ENCODE data around the gene ZNF107.

DNA sequence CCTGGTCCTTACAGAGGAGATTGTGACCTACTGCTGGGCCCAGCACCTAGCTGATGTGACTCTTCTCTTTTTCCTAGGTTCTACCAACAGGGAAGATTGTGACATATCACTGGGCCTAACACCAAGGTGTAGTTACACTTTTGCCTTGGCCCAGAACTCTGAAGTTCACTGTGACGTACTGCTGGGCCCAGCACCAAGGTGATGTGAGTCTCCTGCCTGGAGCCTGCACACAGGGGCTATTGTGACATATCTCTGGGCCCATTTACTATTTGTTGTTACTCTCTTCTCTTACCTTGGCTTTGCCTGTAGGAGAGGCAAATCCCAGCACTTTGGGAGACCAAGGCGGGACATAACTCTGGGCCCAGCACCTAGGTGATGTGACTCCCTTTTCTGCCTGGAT lies 23.1 kb upstream of the ZNF107 start:
- TF ChIP-seq, protein P1, sequence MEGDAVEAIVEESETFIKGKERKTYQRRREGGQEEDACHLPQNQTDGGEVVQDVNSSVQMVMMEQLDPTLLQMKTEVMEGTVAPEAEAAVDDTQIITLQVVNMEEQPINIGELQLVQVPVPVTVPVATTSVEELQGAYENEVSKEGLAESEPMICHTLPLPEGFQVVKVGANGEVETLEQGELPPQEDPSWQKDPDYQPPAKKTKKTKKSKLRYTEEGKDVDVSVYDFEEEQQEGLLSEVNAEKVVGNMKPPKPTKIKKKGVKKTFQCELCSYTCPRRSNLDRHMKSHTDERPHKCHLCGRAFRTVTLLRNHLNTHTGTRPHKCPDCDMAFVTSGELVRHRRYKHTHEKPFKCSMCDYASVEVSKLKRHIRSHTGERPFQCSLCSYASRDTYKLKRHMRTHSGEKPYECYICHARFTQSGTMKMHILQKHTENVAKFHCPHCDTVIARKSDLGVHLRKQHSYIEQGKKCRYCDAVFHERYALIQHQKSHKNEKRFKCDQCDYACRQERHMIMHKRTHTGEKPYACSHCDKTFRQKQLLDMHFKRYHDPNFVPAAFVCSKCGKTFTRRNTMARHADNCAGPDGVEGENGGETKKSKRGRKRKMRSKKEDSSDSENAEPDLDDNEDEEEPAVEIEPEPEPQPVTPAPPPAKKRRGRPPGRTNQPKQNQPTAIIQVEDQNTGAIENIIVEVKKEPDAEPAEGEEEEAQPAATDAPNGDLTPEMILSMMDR (conservative IDR thresholded peaks at IDR 0.05; ENCODE audit: low read length), result no peak
- TF ChIP-seq EZH2phosphoT487 (IDR thresholded peaks at IDR 0.05; ENCODE audit: borderline replicate concordance, low read depth, low read length), result no peak

Measured in OCI-LY7 (cell line).